ENCODE data around the gene PTPRR. TPM values are rescaled to one million over a fixed set of nuclear protein-coding genes. Genes with fewer than 3 reads are reported as not detected.

Gene PTPRR
- total and polyA plus RNA-seq, 12 donors = 0.20 to 1.7 (median 0.74) TPM

DNA sequence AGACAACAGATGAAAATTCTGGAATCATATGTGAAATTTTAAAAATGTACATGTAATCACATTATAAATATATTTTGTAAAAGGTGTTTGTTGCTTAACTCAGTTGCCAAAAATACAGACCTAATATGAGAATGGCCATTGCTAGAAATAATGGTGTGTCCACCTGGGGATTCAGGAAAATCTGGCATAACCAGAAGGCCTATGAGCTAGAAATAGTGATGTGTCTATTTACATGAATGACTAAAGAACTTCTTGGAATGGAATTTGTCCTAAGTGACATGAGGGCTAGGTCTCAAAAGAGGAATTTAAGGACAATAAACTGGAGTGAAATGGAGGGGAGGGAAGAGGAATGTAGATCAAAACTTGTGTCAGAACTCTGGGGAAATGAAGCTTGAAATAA, 126.4 kb downstream of the PTPRR start:
- Histone ChIP-seq H3K27ac (no peak overlapping the region), H3K9me3 (no peaks in the 10 kb centered on the region), H3K4me3 (no peak overlapping the region), H3K27me3 (no peaks in the 10 kb centered on the region), H3K36me3 (no peaks in the 10 kb centered on the region), H3K4me1 (no peaks in the 10 kb centered on the region)
- ATAC-seq (no peak), DNase-seq (no peak)
- TF ChIP-seq, protein P1, sequence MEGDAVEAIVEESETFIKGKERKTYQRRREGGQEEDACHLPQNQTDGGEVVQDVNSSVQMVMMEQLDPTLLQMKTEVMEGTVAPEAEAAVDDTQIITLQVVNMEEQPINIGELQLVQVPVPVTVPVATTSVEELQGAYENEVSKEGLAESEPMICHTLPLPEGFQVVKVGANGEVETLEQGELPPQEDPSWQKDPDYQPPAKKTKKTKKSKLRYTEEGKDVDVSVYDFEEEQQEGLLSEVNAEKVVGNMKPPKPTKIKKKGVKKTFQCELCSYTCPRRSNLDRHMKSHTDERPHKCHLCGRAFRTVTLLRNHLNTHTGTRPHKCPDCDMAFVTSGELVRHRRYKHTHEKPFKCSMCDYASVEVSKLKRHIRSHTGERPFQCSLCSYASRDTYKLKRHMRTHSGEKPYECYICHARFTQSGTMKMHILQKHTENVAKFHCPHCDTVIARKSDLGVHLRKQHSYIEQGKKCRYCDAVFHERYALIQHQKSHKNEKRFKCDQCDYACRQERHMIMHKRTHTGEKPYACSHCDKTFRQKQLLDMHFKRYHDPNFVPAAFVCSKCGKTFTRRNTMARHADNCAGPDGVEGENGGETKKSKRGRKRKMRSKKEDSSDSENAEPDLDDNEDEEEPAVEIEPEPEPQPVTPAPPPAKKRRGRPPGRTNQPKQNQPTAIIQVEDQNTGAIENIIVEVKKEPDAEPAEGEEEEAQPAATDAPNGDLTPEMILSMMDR (IDR thresholded peaks at IDR 0.05) = no peak
- intact Hi-C loops (cut with DNase I) = no loop called here

DNA sequence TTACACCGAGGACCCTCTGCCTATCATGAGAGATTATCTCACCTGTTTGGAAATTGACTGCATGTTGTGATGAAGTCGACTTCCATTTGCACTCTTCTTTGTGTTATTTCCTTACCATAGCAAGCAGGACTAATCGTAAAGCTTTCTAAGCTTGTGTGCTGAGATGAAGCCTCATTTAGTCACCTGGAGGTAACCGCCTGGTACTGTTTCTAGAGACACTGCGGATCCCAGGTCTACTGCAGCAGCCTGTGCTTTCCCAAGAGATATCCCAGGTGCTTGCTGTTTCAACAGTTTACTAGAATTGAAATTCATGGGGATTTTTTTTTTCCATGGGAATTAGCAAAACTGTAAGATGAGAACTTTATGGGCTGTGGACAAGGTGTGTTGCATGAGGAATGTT, 131.8 kb downstream of the PTPRR start:
- ATAC-seq (no peak), DNase-seq (no peak)
- H3K9me3 ChIP-seq = no peaks in the 10 kb centered on the region
- TF ChIP-seq, protein P1 (IDR thresholded peaks at IDR 0.05) = no peak
- WGBS, 2 donors = 84 to 89% methylated on average over 5 of the region's 5 CpGs
- H3K27me3 ChIP-seq = no peaks in the 10 kb centered on the region
- no peak overlapping the region for H3K4me3 ChIP-seq
- no peaks in the 10 kb centered on the region for H3K4me1 ChIP-seq
- no peaks in the 10 kb centered on the region for H3K36me3 ChIP-seq
- intact Hi-C loops (cut with DNase I) = no loop called here
- H3K27ac ChIP-seq = no peak overlapping the region

DNA sequence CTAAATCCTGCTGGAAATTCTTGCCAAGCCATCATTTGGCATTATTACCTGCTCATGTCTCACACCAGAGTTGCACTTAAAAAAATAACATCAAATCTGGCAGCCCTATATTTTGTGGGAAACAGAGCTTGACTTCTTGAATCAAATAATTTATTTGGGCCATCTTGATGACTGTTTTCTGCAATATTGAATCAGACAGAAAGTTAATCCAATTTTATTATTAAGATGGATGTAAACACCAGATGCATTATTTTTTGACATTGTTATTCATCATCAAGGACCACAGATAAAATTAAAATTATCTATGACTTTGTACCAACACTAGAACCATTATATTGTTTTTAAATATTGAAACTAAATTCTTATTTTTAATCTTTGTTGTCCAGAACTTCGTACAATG, 132.9 kb downstream of the PTPRR start:
- no peaks in the 10 kb centered on the region for H3K4me1 ChIP-seq
- H3K36me3 ChIP-seq = no peaks in the 10 kb centered on the region
- no peak for DNase-seq
- H3K9me3 ChIP-seq = no peaks in the 10 kb centered on the region
- TF ChIP-seq, protein P1 (IDR thresholded peaks at IDR 0.05) = no peak
- H3K27ac ChIP-seq = no peak overlapping the region
- intact Hi-C loops (cut with DNase I) = no loop called here
- H3K27me3 ChIP-seq = no peaks in the 10 kb centered on the region
- WGBS, 2 donors = 78 to 88% methylated on average over 1 of the region's 1 CpG
- H3K4me3 ChIP-seq = no peak overlapping the region
- no peak for ATAC-seq

DNA sequence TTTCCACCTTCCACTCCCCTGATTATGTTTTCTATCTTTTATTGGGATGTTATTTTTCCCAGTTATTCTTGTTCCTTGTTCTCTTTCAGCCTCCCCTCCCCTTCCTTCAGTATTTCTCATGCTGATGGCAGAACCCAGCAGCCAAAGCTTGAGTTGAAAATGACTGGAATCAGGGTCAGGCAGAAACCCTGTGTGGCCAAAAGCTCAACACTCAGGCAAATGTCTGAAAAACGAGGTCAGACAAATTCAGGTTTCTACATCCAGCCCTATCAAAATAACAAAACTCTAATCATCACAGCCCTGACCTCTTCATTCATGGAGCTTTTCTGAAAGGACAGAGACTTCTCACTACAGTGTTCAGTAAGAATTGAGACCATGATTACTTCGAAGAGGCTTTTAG, 134.6 kb downstream of the PTPRR start:
- Histone ChIP-seq H3K4me1 (no peaks in the 10 kb centered on the region), H3K36me3 (no peaks in the 10 kb centered on the region), H3K27me3 (no peaks in the 10 kb centered on the region), H3K27ac (no peak overlapping the region), H3K9me3 (no peaks in the 10 kb centered on the region), H3K4me3 (no peak overlapping the region)
- intact Hi-C loops (cut with DNase I) = no loop called here
- WGBS, 2 donors = 55 to 66% methylated on average over 2 of the region's 2 CpGs
- ATAC-seq (no peak), DNase-seq (no peak)
- TF ChIP-seq, protein P1 (IDR thresholded peaks at IDR 0.05) = no peak

All from heart right ventricle (tissue), 16 donors.